B cell (primary cell): Measurements from ENCODE around the gene MYO1E. TPM values are rescaled to one million over a fixed set of nuclear protein-coding genes. Genes with fewer than 3 reads are reported as not detected.

Source experiments
- ATAC-seq: fragments of 200-7000 bp; cut with Tn5 transposase; one replicate; pipeline ENCODE4 v1.10.0; 2021; ENCODE audit warnings: low read depth, mild to moderate bottlenecking, moderate number of reproducible peaks, moderate library complexity
- CTCF ChIA-PET: fragments of 350-600 bp; sonication (Branson Sonifier 250); formaldehyde crosslinking; loops from one replicate; lab custom pipeline; 2021; ENCODE audit warnings: antibody characterized with exemption, inconsistent platforms; lab: Charles Lee
- POLR2A ChIA-PET: fragments of 350-600 bp; sonication (Branson Sonifier 250); formaldehyde crosslinking; loops from one replicate; lab custom pipeline; 2021; ENCODE audit warnings: antibody characterized with exemption; lab: Charles Lee
- DNase-seq: peaks from one replicate; pipeline ENCODE4 v3.0.0; 2013
- H2AFZ ChIP-seq: 2 replicates; pipeline ENCODE4 v1.6.1; 2012; ENCODE audit warnings: mild to moderate bottlenecking, low read depth, low read length; ENCODE audit not compliant: insufficient read depth, poor library complexity, severe bottlenecking
- H3K27ac ChIP-seq, 2 donors: 1 replicate in 1 of 2; 2 replicates in 1 of 2; pipeline ENCODE4 v1.5.1; 2012 to 2013; ENCODE audit warnings: low read length in 2 of 2, mild to moderate bottlenecking in 2 of 2, moderate library complexity in 1 of 2
- H3K27me3 ChIP-seq, 4 experiments: fragments of 200-600 bp in 1 of 4; sonication (generic) in 1 of 4; replicated peaks in 1 of 4; 1 replicate in 2 of 4; 2 replicates in 2 of 4; pipeline versions ENCODE4 v1.6.1 to v1.7.0; 2013 to 2016; ENCODE audit warnings: low read length in 3 of 4, mild to moderate bottlenecking in 2 of 4, mixed read lengths in 1 of 4, moderate library complexity in 1 of 4; ENCODE audit not compliant: insufficient read depth in 4 of 4, control insufficient read depth in 3 of 4; ENCODE audit errors: control extremely low read depth in 1 of 4
- H3K36me3 ChIP-seq, 2 experiments: replicated peaks in 1 of 2; 1 replicate in 1 of 2; 2 replicates in 1 of 2; pipeline versions ENCODE4 v1.6.1 to v1.7.1; 2013; ENCODE audit warnings: low read length in 1 of 2; ENCODE audit not compliant: insufficient read depth in 2 of 2, control insufficient read depth in 1 of 2; ENCODE audit errors: control extremely low read depth in 1 of 2, extremely low read depth in 1 of 2
- H3K4me1 ChIP-seq, 2 donors: fragments of 200-600 bp in 1 of 2; sonication (generic) in 1 of 2; 1 replicate in 1 of 2; 2 replicates in 1 of 2; pipeline versions ENCODE4 v1.5.1 to v1.6.1; 2013 to 2017; ENCODE audit warnings: low read length in 2 of 2; ENCODE audit not compliant: control insufficient read depth in 2 of 2, insufficient read depth in 2 of 2
- H3K4me2 ChIP-seq: replicated peaks from 2 replicates; pipeline ENCODE3; 2012; ENCODE audit warnings: mild to moderate bottlenecking, low read depth, low read length; ENCODE audit not compliant: poor library complexity, severe bottlenecking
- H3K4me3 ChIP-seq, 5 experiments: fragments of 200-600 bp in 1 of 5; sonication (generic) in 1 of 5; 1 replicate in 3 of 5; 2 replicates in 2 of 5; pipeline versions ENCODE4 v1.5.1 to v1.7.0; 2011 to 2016; ENCODE audit warnings: low read length in 4 of 5, mild to moderate bottlenecking in 4 of 5, low read depth in 2 of 5, control low read depth in 1 of 5, moderate library complexity in 1 of 5; ENCODE audit not compliant: insufficient read depth in 1 of 5; ENCODE audit errors: control extremely low read depth in 1 of 5, extremely low read depth in 1 of 5
- H3K79me2 ChIP-seq: fragments of 200-600 bp; sonication (generic); one replicate; pipeline ENCODE4 v1.6.0; 2016; ENCODE audit warnings: low read length; ENCODE audit not compliant: control insufficient read depth, insufficient read depth
- H3K9ac ChIP-seq: fragments of 200-600 bp; sonication (generic); 2 replicates; pipeline ENCODE4 v1.6.1; 2017; ENCODE audit warnings: mild to moderate bottlenecking, low read length, moderate library complexity
- H3K9me3 ChIP-seq, 3 donors: one replicate each; pipeline versions ENCODE4 v1.6.1 to v1.7.1; 2013; ENCODE audit warnings: low read length in 2 of 3; ENCODE audit not compliant: control insufficient read depth in 2 of 3, insufficient read depth in 1 of 3; ENCODE audit errors: control extremely low read depth in 1 of 3
- H4K20me1 ChIP-seq: 2 replicates; pipeline ENCODE4 v1.6.0; 2012; ENCODE audit warnings: mild to moderate bottlenecking, low read length; ENCODE audit not compliant: insufficient read depth, control insufficient read depth, poor library complexity, severe bottlenecking
- H3K27ac Mint-ChIP-seq: one replicate; pipeline ENCODE4 v1.8.0; 2021; ENCODE audit warnings: mixed read lengths
- H3K27me3 Mint-ChIP-seq: one replicate; pipeline ENCODE4 v1.8.0; 2021; ENCODE audit warnings: mixed read lengths
- H3K4me1 Mint-ChIP-seq: one replicate; pipeline ENCODE4 v1.8.0; 2021; ENCODE audit warnings: mixed read lengths
- H3K4me3 Mint-ChIP-seq: one replicate; pipeline ENCODE4 v1.8.0; 2021; ENCODE audit warnings: mixed read lengths
- H3K9me3 Mint-ChIP-seq: one replicate; pipeline ENCODE4 v1.8.0; 2022; ENCODE audit warnings: mixed read lengths; ENCODE audit not compliant: insufficient read depth
- CTCF ChIP-seq: fragments of 200-600 bp; IDR thresholded peaks from one replicate; pipeline ENCODE4 v1.8.0; 2022; ENCODE audit warnings: antibody characterized with exemption, mild to moderate bottlenecking
- EZH2 ChIP-seq: IDR thresholded peaks from 2 replicates; pipeline ENCODE4 v1.6.1; 2012; ENCODE audit warnings: borderline replicate concordance, low read depth, mild to moderate bottlenecking, moderate library complexity, low read length; ENCODE audit not compliant: insufficient read depth, poor library complexity, severe bottlenecking
- WGBS: methylation state at CpG from one replicate; pipeline ENCODE4 v1.1.5; 2013; ENCODE audit warnings: missing lambda C conversion rate; ENCODE audit not compliant: insufficient coverage; 5-methylcytosine and 5-hydroxymethylcytosine counted together
- intact Hi-C: fragments of 100-400 bp; cut with micrococcal nuclease; formaldehyde crosslinking; loops from one replicate; pipeline ENCODE4 v1.10.0; 2022
- polyA plus RNA-seq: library from polyadenylated mRNA; depleted of rRNA; stranded (reverse); fragments of >200 nt; gene quantifications from 2 replicates; pipeline ENCODE4 v1.2.3, GENCODE V29; 2012
- total RNA-seq, 2 donors: library from RNA; stranded (reverse); fragments of 120-200 nt in 1 of 2; gene quantifications; 1 replicate in 1 of 2; 2 replicates in 1 of 2; pipeline versions ENCODE4 v1.2.3 to v1.2.4, GENCODE V29; 2013 to 2022

Gene MYO1E
- total and polyA plus RNA-seq, 2 donors (not counting 1 experiment from before 2014, with no cell fraction given): 11.9 to 100.0 TPM

GRCh38 chr15:59222906-59223550 is 149.6 kb downstream of the MYO1E start:
- CTCF ChIA-PET: interaction anchor here (0.7 to 1.2 kb wide), 3 partner anchors 166 to 306 kb away, joined by 3 read pairs; no protein-coding TSS in a partner anchor

More at GRCh38 chr15:59222906-59223550, 149.6 kb downstream of the MYO1E start:
- Histone ChIP-seq H3K4me3 (no peak overlapping the region), H3K4me1 (no peaks in the 10 kb centered on the region), H3K27ac (no peak overlapping the region), H4K20me1 (no peaks in the 10 kb centered on the region), H3K9me3 (no peaks in the 10 kb centered on the region), H3K4me2 (no peak overlapping the region), H3K27me3 (no peaks in the 10 kb centered on the region), H3K79me2 (no peaks in the 10 kb centered on the region), H2AFZ (no peak overlapping the region), H3K36me3 (peaks cover 7 to 38% of the 10 kb centered on the region in 2 experiments), H3K9ac (no peak overlapping the region)
- no peak for TF ChIP-seq CTCF
- TF ChIP-seq EZH2: no peak
- WGBS: 100% methylated on average over 6 of the region's 11 CpGs
- Mint-ChIP-seq H3K27ac (no peak overlapping the region), H3K27me3 (no peaks in the 10 kb centered on the region), H3K4me3 (no peak overlapping the region), H3K9me3 (no peaks in the 10 kb centered on the region), H3K4me1 (no peaks in the 10 kb centered on the region)
- no peak for DNase-seq
- ATAC-seq: no peak
- intact Hi-C loops: no loop called here
- POLR2A ChIA-PET: no interaction called here
